Measurements from ENCODE around the gene PRSS3. TPM values are rescaled to one million over a fixed set of nuclear protein-coding genes. Genes with fewer than 3 reads are reported as not detected.
"Not testable (repeated sequence)": the region's sequence is repeated elsewhere in the genome, so short reads cannot be mapped to it uniquely, and the experiment has no call there.

PRSS3 gene
- polyA plus RNA-seq (2013, experiment 1 of 2): 0.06 TPM
- polyA plus RNA-seq (2013, experiment 2 of 2): not detected

GRCh38 chr9:33795281-33795680, at the start of gene PRSS3:
Gene PRSS3, plus strand, starts transcription at chr9:33795561. Its CDS starts 13 bp downstream, at chr9:33795574.
- no peak within 1 kb of the TSS for H4K91ac ChIP-seq (ENCODE audit: low read depth, low read length, poor library complexity)
- DNase-seq (ENCODE audit: low spot score): no peak
- no peak within 1 kb of the TSS for H2BK5ac ChIP-seq (ENCODE audit: low read length)
- H2BK120ac ChIP-seq (ENCODE audit: low read depth, low read length): no peak within 1 kb of the TSS
- H2BK15ac ChIP-seq (ENCODE audit: low read length): no peak within 1 kb of the TSS
- H3K27me3 ChIP-seq (ENCODE audit: control insufficient read depth in 3 of 3, insufficient read depth in 3 of 3, low read depth in 1 of 3, low read length in 3 of 3): no peaks in the 10 kb centered on the region
- no peaks in the 10 kb centered on the region for H3K79me1 ChIP-seq (ENCODE audit: low read depth, low read length)
- no peak within 1 kb of the TSS for H2AK5ac ChIP-seq (ENCODE audit: low read depth, low read length)
- no peak within 1 kb of the TSS for H3K4ac ChIP-seq (ENCODE audit: low read length)
- H3K9ac ChIP-seq (ENCODE audit: low read depth, low read length, poor library complexity): no peak within 1 kb of the TSS
- no peak within 1 kb of the TSS for H3K18ac ChIP-seq (ENCODE audit: low read length)
- peaks cover 0 to 9% of the 10 kb centered on the region in 2 donors for H3K9me3 ChIP-seq (replicated peaks in 1 of 2; ENCODE audit: control insufficient read depth in 2 of 2, insufficient read depth in 1 of 2, low read depth in 1 of 2, low read length in 2 of 2)
- H3K4me2 ChIP-seq (ENCODE audit: insufficient read depth, low read length, poor library complexity, severe bottlenecking): no peak within 1 kb of the TSS
- WGBS, 2 donors (ENCODE audit: extremely low coverage in 2 of 2, insufficient read length in 2 of 2, insufficient replicate concordance in 1 of 2): no CpG with 5 or more reads among the region's 4 CpGs
- no peak within 1 kb of the TSS for H3K27ac ChIP-seq (replicated peaks; ENCODE audit: low read length)
- no peak within 1 kb of the TSS for H2AFZ ChIP-seq (ENCODE audit: low read length)
- H3K23ac ChIP-seq (ENCODE audit: low read depth, low read length, poor library complexity): no peak within 1 kb of the TSS
- H3K4me1 ChIP-seq (ENCODE audit: control insufficient read depth in 2 of 2, insufficient read depth in 1 of 2, low read depth in 1 of 2, low read length in 2 of 2): no peaks in the 10 kb centered on the region
- no peaks in the 10 kb centered on the region for H3K36me3 ChIP-seq (replicated peaks in 1 of 2; ENCODE audit: control insufficient read depth in 2 of 2, insufficient read depth in 2 of 2, low read length in 2 of 2)
- no peak within 1 kb of the TSS for H2BK12ac ChIP-seq (ENCODE audit: low read length)
- H3K4me3 ChIP-seq (ENCODE audit: low read length in 2 of 2): no peak within 1 kb of the TSS
- no peak within 1 kb of the TSS for H4K8ac ChIP-seq (ENCODE audit: low read depth, low read length)
- H3K14ac ChIP-seq (ENCODE audit: low read length): peak within 1 kb of the TSS; percentile 27

- H3K23ac ChIP-seq (ENCODE audit: low read depth, low read length, poor library complexity): no peak overlapping the region
- no peaks in the 10 kb centered on the region for H3K79me1 ChIP-seq (ENCODE audit: low read depth, low read length)
- H2BK12ac ChIP-seq (ENCODE audit: low read length): no peak overlapping the region
- H3K4me3 ChIP-seq (ENCODE audit: low read length in 2 of 2): no peak overlapping the region
- H2BK120ac ChIP-seq (ENCODE audit: low read depth, low read length): no peak overlapping the region
- H3K9ac ChIP-seq (ENCODE audit: low read depth, low read length, poor library complexity): no peak overlapping the region
- no peak overlapping the region for H2BK5ac ChIP-seq (ENCODE audit: low read length)
- H3K18ac ChIP-seq (ENCODE audit: low read length): no peak overlapping the region
- H4K91ac ChIP-seq (ENCODE audit: low read depth, low read length, poor library complexity): no peak overlapping the region
- peaks cover 0 to 18% (median 6%) of the 10 kb centered on the region in 3 experiments for H3K27me3 ChIP-seq (ENCODE audit: control insufficient read depth in 3 of 3, insufficient read depth in 3 of 3, low read depth in 1 of 3, low read length in 3 of 3)
- H4K8ac ChIP-seq (ENCODE audit: low read depth, low read length): no peak overlapping the region
- H2BK15ac ChIP-seq (ENCODE audit: low read length): no peak overlapping the region
- no peak for DNase-seq (ENCODE audit: low spot score)
- no peak overlapping the region for H3K4me2 ChIP-seq (ENCODE audit: insufficient read depth, low read length, poor library complexity, severe bottlenecking)
- no peaks in the 10 kb centered on the region for H3K9me3 ChIP-seq (replicated peaks in 1 of 2; ENCODE audit: control insufficient read depth in 2 of 2, insufficient read depth in 1 of 2, low read depth in 1 of 2, low read length in 2 of 2)
- no peaks in the 10 kb centered on the region for H3K4me1 ChIP-seq (ENCODE audit: control insufficient read depth in 2 of 2, insufficient read depth in 1 of 2, low read depth in 1 of 2, low read length in 2 of 2)
- no peaks in the 10 kb centered on the region for H3K36me3 ChIP-seq (replicated peaks in 1 of 2; ENCODE audit: control insufficient read depth in 2 of 2, insufficient read depth in 2 of 2, low read length in 2 of 2)
- H3K4ac ChIP-seq (ENCODE audit: low read length): no peak overlapping the region
- no peak overlapping the region for H2AK5ac ChIP-seq (ENCODE audit: low read depth, low read length)
- WGBS, 2 donors (ENCODE audit: extremely low coverage in 2 of 2, insufficient read length in 2 of 2, insufficient replicate concordance in 1 of 2): no CpG with 5 or more reads among the region's 22 CpGs
- H3K27ac ChIP-seq (replicated peaks; ENCODE audit: low read length): no peak overlapping the region
- H2AFZ ChIP-seq (ENCODE audit: low read length): no peak overlapping the region
- no peak overlapping the region for H3K14ac ChIP-seq (ENCODE audit: low read length)
Observed at GRCh38 chr9:33748633-33749304, 46.6 kb upstream of the PRSS3 start.

- H3K18ac ChIP-seq (ENCODE audit: low read length); DNase-seq (ENCODE audit: low spot score); H4K8ac ChIP-seq (ENCODE audit: low read depth, low read length); H2BK120ac ChIP-seq (ENCODE audit: low read depth, low read length); H3K36me3 ChIP-seq (replicated peaks in 1 of 2; ENCODE audit: control insufficient read depth in 2 of 2, insufficient read depth in 2 of 2, low read length in 2 of 2); H2BK15ac ChIP-seq (ENCODE audit: low read length); H3K79me1 ChIP-seq (ENCODE audit: low read depth, low read length); H3K4me1 ChIP-seq (ENCODE audit: control insufficient read depth in 2 of 2, insufficient read depth in 1 of 2, low read depth in 1 of 2, low read length in 2 of 2); H2BK5ac ChIP-seq (ENCODE audit: low read length); H3K27ac ChIP-seq (replicated peaks; ENCODE audit: low read length); H2BK12ac ChIP-seq (ENCODE audit: low read length); H2AK5ac ChIP-seq (ENCODE audit: low read depth, low read length); H3K23ac ChIP-seq (ENCODE audit: low read depth, low read length, poor library complexity); H3K4me2 ChIP-seq (ENCODE audit: insufficient read depth, low read length, poor library complexity, severe bottlenecking); H3K4me3 ChIP-seq (ENCODE audit: low read length in 2 of 2); H3K4ac ChIP-seq (ENCODE audit: low read length); H2AFZ ChIP-seq (ENCODE audit: low read length); H3K14ac ChIP-seq (ENCODE audit: low read length); H4K91ac ChIP-seq (ENCODE audit: low read depth, low read length, poor library complexity); H3K9me3 ChIP-seq (replicated peaks in 1 of 2; ENCODE audit: control insufficient read depth in 2 of 2, insufficient read depth in 1 of 2, low read depth in 1 of 2, low read length in 2 of 2); H3K9ac ChIP-seq (ENCODE audit: low read depth, low read length, poor library complexity): not testable (repeated sequence)
- peaks cover 0 to 18% (median 6%) of the 10 kb centered on the region in 3 experiments for H3K27me3 ChIP-seq (ENCODE audit: control insufficient read depth in 3 of 3, insufficient read depth in 3 of 3, low read depth in 1 of 3, low read length in 3 of 3)
- WGBS, 2 donors (ENCODE audit: extremely low coverage in 2 of 2, insufficient read length in 2 of 2, insufficient replicate concordance in 1 of 2): no CpG with 5 or more reads among the region's 6 CpGs
Observed at GRCh38 chr9:33749305-33749654, 46.1 kb upstream of the PRSS3 start.

- Histone ChIP-seq H3K9ac (ENCODE audit: low read depth, low read length, poor library complexity) (no peak overlapping the region), H3K4me3 (ENCODE audit: low read length in 2 of 2) (no peak overlapping the region), H3K4ac (ENCODE audit: low read length) (no peak overlapping the region), H3K27ac (replicated peaks; ENCODE audit: low read length) (no peak overlapping the region), H3K14ac (ENCODE audit: low read length) (no peak overlapping the region), H3K23ac (ENCODE audit: low read depth, low read length, poor library complexity) (no peak overlapping the region), H2BK120ac (ENCODE audit: low read depth, low read length) (no peak overlapping the region), H3K27me3 (ENCODE audit: control insufficient read depth in 3 of 3, insufficient read depth in 3 of 3, low read depth in 1 of 3, low read length in 3 of 3) (peaks cover 0 to 18% (median 6%) of the 10 kb centered on the region in 3 experiments), H3K9me3 (replicated peaks in 1 of 2; ENCODE audit: control insufficient read depth in 2 of 2, insufficient read depth in 1 of 2, low read depth in 1 of 2, low read length in 2 of 2) (no peaks in the 10 kb centered on the region), H2AK5ac (ENCODE audit: low read depth, low read length) (no peak overlapping the region), H3K36me3 (replicated peaks in 1 of 2; ENCODE audit: control insufficient read depth in 2 of 2, insufficient read depth in 2 of 2, low read length in 2 of 2) (no peaks in the 10 kb centered on the region), H3K79me1 (ENCODE audit: low read depth, low read length) (no peaks in the 10 kb centered on the region), H3K4me2 (ENCODE audit: insufficient read depth, low read length, poor library complexity, severe bottlenecking) (no peak overlapping the region), H2AFZ (ENCODE audit: low read length) (no peak overlapping the region), H2BK5ac (ENCODE audit: low read length) (no peak overlapping the region), H4K8ac (ENCODE audit: low read depth, low read length) (no peak overlapping the region), H3K4me1 (ENCODE audit: control insufficient read depth in 2 of 2, insufficient read depth in 1 of 2, low read depth in 1 of 2, low read length in 2 of 2) (no peaks in the 10 kb centered on the region), H2BK12ac (ENCODE audit: low read length) (no peak overlapping the region), H2BK15ac (ENCODE audit: low read length) (no peak overlapping the region), H4K91ac (ENCODE audit: low read depth, low read length, poor library complexity) (no peak overlapping the region), H3K18ac (ENCODE audit: low read length) (peak overlapping the region; percentile 48)
- no peak for DNase-seq (ENCODE audit: low spot score)
- WGBS, 2 donors (ENCODE audit: extremely low coverage in 2 of 2, insufficient read length in 2 of 2, insufficient replicate concordance in 1 of 2): no CpG with 5 or more reads among the region's 35 CpGs
Observed at GRCh38 chr9:33750307-33750838, 45.0 kb upstream of the PRSS3 start.

Data from neuronal stem cell (in vitro differentiated cells).